ENCODE results near the gene RIMBP2.
A peak's percentile ranks its signal among the peaks of the same experiment; 100 is the strongest.
"Not testable (repeated sequence)": the region's sequence is repeated elsewhere in the genome, so short reads cannot be mapped to it uniquely, and the experiment has no call there.

RIMBP2 gene

DNA sequence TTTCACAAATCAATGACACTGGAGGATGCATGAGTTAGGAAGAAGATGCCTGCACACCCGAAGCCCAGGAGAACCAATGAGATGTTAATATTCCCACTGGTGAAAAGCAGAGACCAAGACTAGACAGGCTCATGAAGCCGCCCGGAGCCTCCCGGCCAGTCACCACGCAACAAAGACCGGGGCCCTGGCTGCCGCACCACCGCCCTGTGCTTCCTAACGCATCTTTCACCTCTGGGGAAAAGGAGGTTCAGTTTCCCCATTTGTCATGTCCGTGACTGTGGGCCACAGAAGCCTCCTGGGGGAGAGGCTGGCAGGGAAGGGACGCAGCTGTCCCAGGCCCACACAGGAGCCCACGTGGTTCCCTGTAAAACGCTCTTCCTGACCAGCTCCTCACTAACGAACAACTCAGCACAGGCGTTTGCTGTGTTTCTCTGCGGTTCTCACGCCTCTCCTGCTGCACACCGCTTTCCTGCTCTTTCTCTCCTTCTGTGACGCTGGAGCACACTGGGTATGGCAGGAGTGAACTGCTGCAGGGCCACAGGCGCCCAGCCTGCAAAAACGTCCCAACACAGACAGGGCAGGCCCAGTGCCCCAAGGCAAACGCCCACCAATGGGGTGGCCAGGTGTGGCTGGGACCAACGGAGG lies 10.8 kb downstream of the RIMBP2 start:
- DNase-seq, result no peak

DNA sequence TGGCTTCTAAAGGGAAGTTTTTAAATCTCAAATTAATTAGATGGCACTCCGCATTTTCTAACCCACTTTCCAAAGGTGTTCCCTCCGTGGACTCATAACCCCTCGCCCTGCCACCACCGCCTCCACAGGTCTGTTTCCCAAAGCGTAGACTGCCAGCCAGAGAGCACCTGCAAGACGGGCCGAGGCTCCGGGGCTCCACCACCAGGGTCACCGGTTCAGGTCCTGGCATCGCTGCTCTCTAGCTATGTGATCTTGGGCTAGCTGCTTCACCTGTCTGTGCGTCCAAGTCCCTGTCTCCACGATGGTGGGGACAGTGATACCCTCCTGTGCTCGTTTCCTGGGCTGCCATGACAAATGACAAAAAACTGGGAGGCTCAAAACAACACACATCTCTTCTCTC lies 11.5 kb downstream of the RIMBP2 start:
- no peak for DNase-seq

- DNase-seq, result no peak
These were observed 12.2 kb downstream of the RIMBP2 start for GRCh38 chr12:130703733-130704375.

GRCh38 chr12:130702966-130703732 lies 12.9 kb downstream of the RIMBP2 start:
- no peak for DNase-seq

DNA sequence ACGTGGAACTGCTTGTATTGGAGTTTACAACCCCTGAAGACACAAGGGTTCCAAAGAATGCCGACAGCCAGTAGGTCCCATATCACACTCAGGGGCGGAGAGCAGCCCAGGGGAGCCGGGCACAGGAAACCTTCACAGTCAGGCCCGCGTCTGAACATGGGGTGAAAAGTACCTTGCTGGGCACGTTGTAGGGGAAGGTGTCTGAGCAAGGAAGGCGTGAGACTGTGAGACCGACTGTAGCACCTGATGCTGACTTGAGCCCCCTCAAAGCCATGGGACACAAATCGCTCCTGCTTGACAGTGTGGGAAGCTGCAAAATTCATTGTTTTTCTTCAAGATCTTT lies 14.7 kb downstream of the RIMBP2 start:
- no peak for DNase-seq

GRCh38 chr12:130700492-130701401 lies 15.4 kb downstream of the RIMBP2 start:
- no peak for DNase-seq

DNA sequence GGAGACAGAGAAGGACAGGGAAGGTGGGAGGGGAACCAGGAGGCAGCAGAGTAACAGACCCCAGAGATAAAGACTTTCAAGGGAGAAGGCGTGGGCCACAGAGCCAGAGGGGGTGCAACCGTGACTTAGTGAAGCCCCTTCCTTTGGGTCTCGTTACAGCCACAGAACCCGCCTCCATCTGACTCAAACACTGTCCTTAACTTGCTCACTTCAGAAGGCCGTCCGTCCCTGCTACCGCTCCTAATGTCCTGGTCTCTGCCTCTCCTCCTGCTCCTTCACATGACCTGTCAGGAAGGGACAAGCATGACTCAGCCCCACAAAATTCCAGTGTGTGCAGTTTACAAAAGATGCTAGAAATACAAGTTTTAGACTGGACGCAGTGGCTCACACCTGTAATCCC lies 18.0 kb downstream of the RIMBP2 start:
- no peak for DNase-seq

GRCh38 chr12:130696379-130697100 lies 19.6 kb downstream of the RIMBP2 start:
- DNase-seq, result no peak

- no peak for DNase-seq
These were observed 21.0 kb downstream of the RIMBP2 start for GRCh38 chr12:130695061-130695460.

DNA sequence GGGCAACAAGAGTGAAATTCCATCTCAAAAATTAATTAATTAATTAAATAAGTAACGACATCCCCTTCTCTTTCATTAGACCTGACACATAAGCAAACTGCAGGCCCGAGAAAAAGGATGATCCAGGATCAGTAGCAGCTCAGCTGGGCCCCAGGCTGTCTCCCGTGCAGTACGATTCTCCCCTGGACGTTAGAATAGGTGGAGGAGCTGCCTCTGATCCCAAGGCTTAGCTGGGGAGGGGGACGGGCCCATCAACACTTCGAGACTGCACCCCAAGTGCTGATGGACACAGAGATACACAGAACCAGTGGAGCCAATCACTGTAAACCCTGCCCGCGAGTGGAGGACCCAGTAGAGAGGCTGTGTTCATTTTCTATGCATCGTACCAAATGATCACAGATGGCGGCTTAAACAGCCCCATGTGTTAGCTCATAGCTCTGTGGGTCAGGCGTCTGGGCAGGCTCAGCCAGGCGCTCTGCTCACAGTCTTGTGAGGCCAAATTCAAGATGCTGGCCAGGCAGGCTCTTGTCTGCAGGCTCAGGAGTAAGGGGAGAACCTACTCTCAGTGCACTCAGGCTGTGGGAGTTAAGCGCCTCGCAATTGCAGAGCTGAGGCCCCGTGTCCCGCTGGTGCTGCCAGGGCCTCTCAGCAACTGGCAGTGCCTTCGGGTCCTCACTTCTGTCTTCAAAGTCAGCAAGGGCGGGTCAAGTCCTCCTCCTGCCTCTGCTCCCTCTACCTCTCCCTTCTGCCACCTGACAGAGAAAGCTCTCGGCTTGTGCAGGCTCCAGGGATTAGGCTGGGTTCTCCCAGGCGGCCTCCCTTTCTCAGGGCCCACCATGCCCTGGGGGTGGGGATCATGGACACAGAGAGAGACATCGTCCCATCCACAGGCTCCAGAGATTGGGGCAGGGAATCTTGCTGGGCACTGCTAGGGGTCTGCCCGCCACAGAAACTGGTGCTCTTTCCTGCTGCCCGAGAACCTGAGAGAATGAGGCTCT lies 26.4 kb downstream of the RIMBP2 start:
- no peak for DNase-seq

DNA sequence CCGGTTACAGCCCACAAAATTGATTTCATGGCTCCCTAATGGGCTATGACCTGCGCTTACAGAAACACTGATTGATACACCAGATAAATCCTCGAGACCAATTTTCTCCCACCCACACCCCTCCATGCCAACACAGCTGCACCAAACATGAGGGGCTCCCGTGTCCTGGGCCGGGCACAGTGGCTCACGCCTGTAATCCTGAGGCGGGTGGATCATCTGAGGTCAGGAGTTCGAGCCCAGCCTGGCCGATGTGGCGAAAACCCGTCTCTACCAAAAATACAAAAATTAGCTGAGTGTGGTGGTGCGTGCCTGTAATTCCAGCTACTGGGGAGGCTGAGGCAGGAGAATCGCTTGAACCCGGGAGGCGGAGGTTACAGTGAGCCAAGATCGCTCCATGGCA lies 27.1 kb downstream of the RIMBP2 start:
- not testable (repeated sequence) for DNase-seq

DNA sequence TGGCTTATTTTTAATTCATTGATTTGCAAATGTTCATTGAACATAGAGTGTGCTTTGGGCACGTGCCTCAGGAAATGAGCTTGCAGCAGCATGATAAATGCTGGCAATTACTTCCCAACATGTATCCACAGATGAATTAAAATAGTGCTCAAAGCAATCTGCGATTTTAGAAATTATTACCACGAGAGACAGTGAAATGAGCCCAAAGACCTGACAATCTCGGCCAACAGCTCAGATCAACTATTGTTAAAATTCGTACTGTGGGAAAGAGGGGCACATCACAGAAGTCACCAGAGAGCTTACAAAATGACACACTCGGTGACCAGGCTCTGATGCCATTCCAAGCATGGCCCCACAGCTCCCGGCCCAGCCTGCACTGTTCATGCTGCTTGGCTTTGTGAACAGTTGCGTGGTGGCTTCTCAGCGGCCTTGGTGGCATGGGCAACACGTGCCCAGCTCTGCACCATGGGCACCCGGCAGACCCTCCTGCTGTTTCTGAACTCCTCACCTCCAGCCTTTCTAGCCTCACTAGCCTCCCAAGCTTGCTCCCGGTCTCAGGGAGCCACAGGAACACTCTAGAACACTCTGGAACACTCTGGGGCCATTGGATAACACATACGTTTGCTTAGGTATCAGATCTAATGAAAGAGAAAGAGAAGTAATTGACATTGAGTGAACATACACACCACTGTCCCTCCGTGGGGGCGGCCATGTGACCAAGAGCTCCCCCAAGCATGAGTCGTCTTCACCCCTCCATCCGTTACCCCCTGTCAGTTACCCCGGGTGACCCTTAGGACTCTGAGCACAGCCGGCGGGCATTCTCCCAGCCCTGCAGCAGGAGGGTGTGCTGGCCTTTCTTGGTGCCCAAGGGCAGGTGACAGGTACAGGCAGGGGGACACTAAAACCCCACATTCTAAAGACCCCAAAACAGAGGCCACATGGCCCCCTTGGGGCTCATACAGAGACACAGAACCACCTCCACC lies 28.0 kb downstream of the RIMBP2 start:
- DNase-seq, result no peak

- DNase-seq, result no peak
These were observed 28.9 kb downstream of the RIMBP2 start for GRCh38 chr12:130687190-130687589.

- DNase-seq, result no peak
These were observed 29.5 kb downstream of the RIMBP2 start for GRCh38 chr12:130686511-130686991.

GRCh38 chr12:130685850-130686249 lies 30.2 kb downstream of the RIMBP2 start:
- no peak for DNase-seq

DNA sequence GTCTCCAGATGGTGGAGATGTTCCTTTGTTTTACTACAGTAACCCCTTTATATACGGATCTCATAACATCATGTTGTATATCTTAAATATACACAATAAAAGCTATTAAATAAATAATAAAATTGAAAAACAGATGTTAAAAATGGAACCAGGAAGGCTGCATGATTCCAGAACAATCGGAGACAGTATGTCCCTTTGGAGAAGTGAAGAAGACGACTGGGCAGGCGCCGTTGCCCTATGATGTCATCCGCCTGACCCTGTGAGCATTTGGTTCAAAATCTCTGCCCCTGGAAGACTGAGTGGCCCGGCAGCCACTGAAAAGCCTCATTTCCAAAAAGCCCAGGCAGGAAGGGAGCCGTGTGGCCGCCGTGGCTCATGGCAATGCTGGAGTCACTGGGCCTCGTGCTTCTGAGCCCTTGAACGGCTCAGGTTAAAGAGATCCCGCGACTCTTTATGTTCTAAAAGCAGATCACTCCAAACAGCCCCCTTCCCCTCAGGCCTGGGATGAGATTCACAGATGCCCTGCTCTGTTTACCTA lies 30.8 kb downstream of the RIMBP2 start:
- no peak for DNase-seq

DNA sequence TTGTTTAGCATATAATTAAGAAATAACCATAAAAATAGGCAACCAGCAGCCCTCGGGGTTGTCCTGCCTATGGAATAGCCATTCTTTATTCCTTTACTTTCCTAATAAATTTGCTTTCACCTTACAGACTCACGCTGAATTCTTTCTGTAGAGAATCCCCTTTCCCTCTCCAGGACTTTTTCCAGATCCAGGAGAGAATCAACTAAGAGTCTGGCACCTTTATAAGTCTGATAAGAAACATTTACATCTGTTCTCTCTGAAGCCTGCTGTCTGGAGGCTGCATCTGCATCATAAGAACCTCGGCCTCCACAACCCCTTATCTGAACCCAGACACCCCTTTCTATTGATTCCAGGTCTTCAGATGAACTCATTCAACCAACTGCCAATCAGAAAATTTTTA lies 32.3 kb downstream of the RIMBP2 start:
- no peak for DNase-seq

DNA sequence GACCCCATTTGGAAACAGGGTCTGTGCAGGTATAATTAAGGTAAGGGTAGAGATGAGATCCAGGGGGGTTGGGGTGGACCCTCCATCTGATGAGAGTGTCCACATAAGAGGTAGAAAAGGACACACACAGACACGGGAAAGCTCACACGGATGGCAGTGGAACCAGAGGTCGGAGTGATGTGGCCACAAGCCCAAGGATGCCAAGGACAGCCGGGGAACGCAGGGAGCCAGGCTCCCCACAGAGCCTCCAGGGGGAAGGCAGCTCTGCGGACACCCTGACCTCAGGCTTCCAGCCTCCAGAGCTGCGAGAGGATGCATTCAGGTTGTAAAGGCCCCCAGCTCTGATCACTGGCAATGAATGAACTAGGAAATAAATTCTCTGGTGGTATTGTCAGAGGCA lies 33.0 kb downstream of the RIMBP2 start:
- DNase-seq, result no peak

DNA sequence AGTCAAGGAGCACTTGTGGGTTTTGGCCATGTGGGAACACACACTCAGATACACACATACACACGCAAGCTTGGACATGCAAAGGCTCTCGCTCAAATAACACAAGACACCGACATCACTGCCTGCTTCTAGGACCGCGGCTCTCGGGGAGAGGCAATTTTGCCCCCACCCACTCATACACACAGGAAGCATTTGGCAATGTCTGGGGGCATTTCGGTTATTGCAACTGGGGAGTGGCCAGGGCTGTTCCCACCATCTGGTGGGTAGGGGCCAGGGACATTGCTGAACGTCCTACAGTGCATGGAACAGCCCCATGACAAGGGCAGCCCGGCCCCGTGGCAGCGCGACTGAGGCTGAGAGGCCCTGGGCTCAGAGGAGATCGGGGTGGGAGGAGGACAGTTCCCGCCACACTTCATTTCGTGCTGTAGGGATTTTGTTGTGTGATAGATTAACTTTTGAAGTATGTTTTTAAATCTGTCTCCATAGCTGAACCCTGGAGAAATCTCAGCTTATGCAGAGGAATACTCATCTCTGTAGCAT lies 35.6 kb downstream of the RIMBP2 start:
- peak; percentile 15 to 69 for DNase-seq

All from inflammatory macrophage treated with lipopolysaccharide for 1 hour (primary cell).